Adrenal gland (tissue), 12 donors: Measurements from ENCODE around the gene RHBDF2. TPM values are rescaled to one million over a fixed set of nuclear protein-coding genes. Genes with fewer than 3 reads are reported as not detected.

ENCODE experiments used
- DNase-seq, 7 donors: peaks; one replicate each; pipeline ENCODE4 v3.0.0-alpha.2; 2019 to 2020
- H3K27ac ChIP-seq, 5 donors: fragments of 200-600 bp; sonication (generic) in 4 of 5; 1 replicate in 3 of 5; 2 replicates in 2 of 5; pipeline versions ENCODE4 v1.5.1 to v1.8.0; 2016 to 2020; ENCODE audit warnings: mild to moderate bottlenecking in 1 of 5
- H3K27me3 ChIP-seq: fragments of 200-600 bp; 2 replicates; pipeline ENCODE4 v1.8.0; 2021
- H3K36me3 ChIP-seq, 2 donors: fragments of 200-600 bp; replicated peaks in 1 of 2; 1 replicate in 1 of 2; 2 replicates in 1 of 2; pipeline versions ENCODE4 v1.5.1 to v1.8.0; 2018 to 2022
- H3K4me1 ChIP-seq, 2 donors: fragments of 200-600 bp; replicated peaks in 1 of 2; 1 replicate in 1 of 2; 2 replicates in 1 of 2; pipeline versions ENCODE4 v1.5.1 to v1.8.0; 2018 to 2021
- H3K4me3 ChIP-seq, 4 donors: fragments of 200-600 bp; sonication (generic) in 3 of 4; one replicate each; pipeline ENCODE4 v1.5.1; 2016 to 2018
- H3K9me3 ChIP-seq, 3 donors: fragments of 200-600 bp; sonication (generic) in 1 of 3; replicated peaks in 1 of 3; 1 replicate in 2 of 3; 2 replicates in 1 of 3; pipeline versions ENCODE4 v1.5.1 to v1.8.0; 2016 to 2021
- POLR2A ChIP-seq, 2 donors: fragments of 450-650 bp; IDR thresholded peaks; one replicate each; pipeline ENCODE4 v1.6.1; 2017; ENCODE audit warnings: antibody characterized with exemption in 2 of 2, mild to moderate bottlenecking in 2 of 2, moderate library complexity in 1 of 2
- WGBS, 4 donors: extraction: QIAGEN DNeasy Blood & Tissue Kit in 2 of 4; methylation state at CpG; one replicate each; pipeline versions ENCODE4 v1.1.5 to v1.1.7; 2013 to 2017; 5-methylcytosine and 5-hydroxymethylcytosine counted together
- intact Hi-C, 2 donors: fragments of 100-400 bp; cut with DNase I; formaldehyde crosslinking; loops; one replicate each; pipeline versions ENCODE4 v1.14.1 to v1.15.0; 2022 to 2023
- polyA plus RNA-seq, 3 donors: library from polyadenylated mRNA; stranded (reverse); fragments of 200-250 nt in 2 of 3; fragments of 350-450 nt in 1 of 3; fragmentation: Illumina TruSeq in 1 of 3; extraction: RNeasy Lipid Tissue Mini Kit (QIAGEN cat#74804) in 1 of 3; gene quantifications; one replicate each; pipeline ENCODE4 v1.2.3, GENCODE V29; 2013 to 2014
- total RNA-seq, 9 donors: library from RNA; depleted of rRNA in 4 of 9; stranded (reverse); fragments of >200 nt in 4 of 9; fragments of 120-200 nt in 1 of 9; fragmentation: NEBNext Ultra II Directional in 1 of 9; extraction: Animal tissue kit (Norgen Biotek cat#: 25700) in 1 of 9; gene quantifications; one replicate each; pipeline versions ENCODE4 v1.1.0 to v1.2.4, GENCODE V29; 2013 to 2023
- TF ChIP-seq, protein P1 (sequence below), 6 experiments: fragments of 450-650 bp in 4 of 6; fragments of 200-600 bp in 2 of 6; sonication (generic) in 1 of 6; IDR thresholded peaks; 1 replicate in 5 of 6; 2 replicates in 1 of 6; pipeline versions ENCODE4 v1.5.1 to v1.8.0; 2016 to 2021; ENCODE audit warnings: antibody characterized with exemption in 6 of 6, mild to moderate bottlenecking in 2 of 6, moderate library complexity in 1 of 6
- donor health status: healthy with polysubstance abuse.
- donor health status: Bipolar disorder and iron deficiency.
- donor health status: DM: yes; HTN: yes; CAD: no.
- donor health status: DM: no; HTN: no; CAD: no.
- donor health status: DM: no; HTN: no; CAD: no.
- donor health status: DM: yes; HTN: yes; CAD: no.

RHBDF2 gene
- total and polyA plus RNA-seq, 12 donors: 4.9 to 156 (median 40.3) TPM

DNA sequence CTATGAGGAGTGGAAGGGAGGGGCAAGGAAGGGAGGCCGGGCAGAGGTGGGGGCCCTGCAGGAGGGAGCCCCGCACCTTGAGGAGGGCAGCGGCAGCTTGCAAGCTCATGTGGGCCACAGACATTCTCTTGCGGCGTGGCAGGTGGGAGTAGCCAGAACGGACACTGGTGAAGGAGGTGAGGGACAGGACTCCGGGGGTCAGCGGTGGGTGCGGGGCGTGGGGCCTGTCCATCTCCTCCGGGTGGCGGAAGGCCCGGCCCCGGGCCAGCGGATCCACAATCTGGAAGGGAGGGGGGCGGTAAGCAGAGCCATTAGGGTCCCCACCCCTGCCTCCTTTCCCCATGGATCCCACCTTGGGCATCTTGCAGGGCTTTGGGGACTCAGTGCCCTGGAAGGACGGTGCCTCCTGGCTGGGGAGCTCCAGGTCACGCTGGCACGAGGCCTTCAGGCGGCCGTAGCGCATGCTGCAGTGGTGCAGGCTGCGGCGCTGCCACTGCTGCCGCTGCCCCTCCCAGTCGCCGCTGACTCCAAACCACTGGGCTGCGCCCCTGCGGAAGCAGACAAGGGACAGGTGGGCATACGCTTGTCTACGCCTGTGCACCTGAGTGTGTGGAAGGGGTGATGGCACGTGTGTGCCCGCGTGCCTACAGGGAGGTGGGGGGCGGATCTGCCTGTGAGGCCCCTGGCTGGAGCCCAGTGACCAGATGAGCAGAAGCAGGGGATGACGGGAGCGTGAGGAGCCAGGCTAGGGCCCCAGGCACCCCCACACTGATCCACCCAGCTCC is 22.3 kb downstream of the RHBDF2 start:
- intact Hi-C loops: no loop called here
- no peaks in the 10 kb centered on the region for H3K4me1 ChIP-seq
- H3K27ac ChIP-seq: no peak overlapping the region
- no peaks in the 10 kb centered on the region for H3K27me3 ChIP-seq
- no peaks in the 10 kb centered on the region for H3K9me3 ChIP-seq
- TF ChIP-seq, protein P1, sequence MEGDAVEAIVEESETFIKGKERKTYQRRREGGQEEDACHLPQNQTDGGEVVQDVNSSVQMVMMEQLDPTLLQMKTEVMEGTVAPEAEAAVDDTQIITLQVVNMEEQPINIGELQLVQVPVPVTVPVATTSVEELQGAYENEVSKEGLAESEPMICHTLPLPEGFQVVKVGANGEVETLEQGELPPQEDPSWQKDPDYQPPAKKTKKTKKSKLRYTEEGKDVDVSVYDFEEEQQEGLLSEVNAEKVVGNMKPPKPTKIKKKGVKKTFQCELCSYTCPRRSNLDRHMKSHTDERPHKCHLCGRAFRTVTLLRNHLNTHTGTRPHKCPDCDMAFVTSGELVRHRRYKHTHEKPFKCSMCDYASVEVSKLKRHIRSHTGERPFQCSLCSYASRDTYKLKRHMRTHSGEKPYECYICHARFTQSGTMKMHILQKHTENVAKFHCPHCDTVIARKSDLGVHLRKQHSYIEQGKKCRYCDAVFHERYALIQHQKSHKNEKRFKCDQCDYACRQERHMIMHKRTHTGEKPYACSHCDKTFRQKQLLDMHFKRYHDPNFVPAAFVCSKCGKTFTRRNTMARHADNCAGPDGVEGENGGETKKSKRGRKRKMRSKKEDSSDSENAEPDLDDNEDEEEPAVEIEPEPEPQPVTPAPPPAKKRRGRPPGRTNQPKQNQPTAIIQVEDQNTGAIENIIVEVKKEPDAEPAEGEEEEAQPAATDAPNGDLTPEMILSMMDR (IDR thresholded peaks at IDR 0.05): no peak
- no peak for TF ChIP-seq POLR2A (IDR thresholded peaks at IDR 0.05)
- H3K4me3 ChIP-seq: no peak overlapping the region
- no peak for DNase-seq
- 89 to 91% (median 90%) methylated on average over 24 to 37 of the region's 37 CpGs for WGBS, 4 donors
- H3K36me3 ChIP-seq: no peaks in the 10 kb centered on the region

DNA sequence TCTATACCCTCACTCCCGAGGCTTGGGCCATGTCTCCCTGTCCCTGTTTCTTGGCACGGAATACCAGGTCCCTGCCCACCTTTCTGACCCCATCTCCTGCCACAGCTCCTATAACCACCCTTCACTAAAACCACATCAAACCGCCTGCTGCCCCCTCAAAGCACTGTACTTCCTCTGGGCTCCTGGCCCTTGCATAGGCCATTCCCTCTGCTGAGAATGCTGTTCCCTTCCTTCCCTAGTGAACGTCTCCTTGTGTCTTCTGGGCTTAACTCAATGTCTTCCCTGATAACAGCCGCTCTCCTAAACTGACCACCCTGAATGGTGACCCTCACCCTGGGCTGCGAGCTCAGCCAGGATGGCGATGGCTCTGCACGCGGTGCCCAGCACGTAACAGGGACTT is 23.1 kb downstream of the RHBDF2 start:
- Histone ChIP-seq H3K4me1 (no peaks in the 10 kb centered on the region), H3K9me3 (no peaks in the 10 kb centered on the region), H3K27ac (no peak overlapping the region), H3K27me3 (no peaks in the 10 kb centered on the region), H3K36me3 (no peaks in the 10 kb centered on the region), H3K4me3 (no peak overlapping the region)
- intact Hi-C loops: no loop called here
- WGBS, 4 donors: 91 to 96% (median 93%) methylated on average over 10 of the region's 10 CpGs
- TF ChIP-seq, protein P1 (IDR thresholded peaks at IDR 0.05): no peak
- no peak for TF ChIP-seq POLR2A (IDR thresholded peaks at IDR 0.05)
- DNase-seq: no peak

DNA sequence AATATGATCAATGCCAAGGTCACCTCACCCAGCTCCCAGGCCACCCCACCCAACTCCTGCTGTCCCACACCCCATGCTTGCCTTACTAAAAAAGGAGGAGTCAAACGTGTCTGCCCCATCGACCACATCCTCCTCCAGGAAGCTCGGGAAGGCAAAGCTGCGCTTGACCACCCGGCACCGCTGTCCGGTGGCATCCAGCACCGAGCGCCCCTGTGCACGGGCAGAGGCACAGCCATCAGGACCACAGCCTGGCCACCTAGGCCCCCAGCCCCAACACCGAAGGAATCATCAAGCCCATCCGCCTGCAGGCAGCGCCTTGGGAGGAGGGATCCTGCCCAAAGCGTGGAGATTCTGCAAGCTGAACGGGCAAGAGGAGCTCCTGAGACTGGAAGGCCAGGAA is 23.6 kb downstream of the RHBDF2 start:
- TF ChIP-seq POLR2A (IDR thresholded peaks at IDR 0.05): no peak
- TF ChIP-seq, protein P1 (IDR thresholded peaks at IDR 0.05): no peak
- no peak overlapping the region for H3K4me3 ChIP-seq
- H3K27me3 ChIP-seq: no peaks in the 10 kb centered on the region
- intact Hi-C loops: no loop called here
- no peaks in the 10 kb centered on the region for H3K4me1 ChIP-seq
- DNase-seq: no peak
- no peaks in the 10 kb centered on the region for H3K36me3 ChIP-seq
- no peaks in the 10 kb centered on the region for H3K9me3 ChIP-seq
- H3K27ac ChIP-seq: no peak overlapping the region
- 70 to 89% (median 88%) methylated on average over 2 to 15 of the region's 15 CpGs for WGBS, 4 donors

DNA sequence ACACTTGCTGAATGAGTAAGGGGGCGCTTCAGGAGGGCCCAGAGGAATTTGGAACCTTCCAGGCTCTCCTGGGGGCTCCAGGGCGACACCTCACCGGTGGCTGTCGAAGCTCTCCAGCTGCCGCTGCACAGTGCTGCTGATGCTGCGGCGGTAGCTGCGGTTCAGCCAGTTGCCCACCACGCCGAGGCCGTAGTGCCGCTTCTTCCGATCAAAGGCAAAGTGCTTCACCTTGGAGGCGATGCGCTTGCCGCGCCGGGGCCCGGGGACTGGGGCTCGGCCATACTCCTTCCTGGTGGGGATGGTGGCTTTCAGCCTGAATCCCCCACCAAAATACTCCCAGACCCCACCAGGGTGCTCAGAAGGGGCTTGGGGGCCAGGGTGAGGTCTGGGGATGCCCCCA is 24.5 kb downstream of the RHBDF2 start:
- Histone ChIP-seq H3K9me3 (no peaks in the 10 kb centered on the region), H3K27ac (no peak overlapping the region), H3K4me1 (no peaks in the 10 kb centered on the region), H3K4me3 (no peak overlapping the region), H3K27me3 (no peaks in the 10 kb centered on the region), H3K36me3 (no peaks in the 10 kb centered on the region)
- no peak for DNase-seq
- intact Hi-C loops: no loop called here
- no peak for TF ChIP-seq POLR2A (IDR thresholded peaks at IDR 0.05)
- TF ChIP-seq, protein P1 (IDR thresholded peaks at IDR 0.05): no peak
- WGBS, 4 donors: 83 to 95% (median 93%) methylated on average over 1 to 20 of the region's 20 CpGs
